ENCODE measurements around the gene TSPAN17.

DNA sequence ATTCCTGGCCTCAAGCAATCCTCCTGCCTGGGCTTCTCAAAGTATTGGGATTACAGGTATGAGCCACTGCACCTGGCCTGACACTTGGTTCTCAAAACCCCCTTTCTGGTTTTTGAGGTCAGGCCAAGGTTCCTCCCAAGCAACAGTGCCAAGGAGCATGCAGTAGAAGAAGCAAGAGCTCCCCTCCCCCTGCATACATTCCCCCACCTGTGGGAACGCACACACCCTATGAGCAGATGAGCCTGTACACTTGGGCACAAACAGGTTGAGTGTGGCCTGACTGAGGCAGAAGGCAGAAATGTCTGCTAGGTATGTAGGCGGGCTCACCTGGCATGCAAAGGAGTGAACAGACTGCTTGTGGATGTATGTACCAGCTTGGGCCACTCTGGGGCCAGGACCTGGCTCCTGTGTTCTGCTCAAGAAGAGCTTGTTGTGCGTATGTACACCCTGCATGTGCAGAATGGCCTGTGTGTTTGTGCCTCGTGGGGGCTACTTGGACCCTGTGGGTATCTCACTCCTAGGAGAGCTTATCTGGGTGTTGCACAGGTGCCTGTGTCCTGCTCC lies 39.1 kb upstream of the TSPAN17 start:
- TF ChIP-seq, protein P1, sequence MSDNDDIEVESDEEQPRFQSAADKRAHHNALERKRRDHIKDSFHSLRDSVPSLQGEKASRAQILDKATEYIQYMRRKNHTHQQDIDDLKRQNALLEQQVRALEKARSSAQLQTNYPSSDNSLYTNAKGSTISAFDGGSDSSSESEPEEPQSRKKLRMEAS (IDR thresholded peaks at IDR 0.05): no peak
- TF ChIP-seq POLR2A (IDR thresholded peaks at IDR 0.05; ENCODE audit: low read length) (no peak), HDAC2 (IDR thresholded peaks at IDR 0.05) (no peak), FOXS1 (CRISPR knock-in tag; IDR thresholded peaks at IDR 0.05) (no peak)
- TF ChIP-seq, protein P2, sequence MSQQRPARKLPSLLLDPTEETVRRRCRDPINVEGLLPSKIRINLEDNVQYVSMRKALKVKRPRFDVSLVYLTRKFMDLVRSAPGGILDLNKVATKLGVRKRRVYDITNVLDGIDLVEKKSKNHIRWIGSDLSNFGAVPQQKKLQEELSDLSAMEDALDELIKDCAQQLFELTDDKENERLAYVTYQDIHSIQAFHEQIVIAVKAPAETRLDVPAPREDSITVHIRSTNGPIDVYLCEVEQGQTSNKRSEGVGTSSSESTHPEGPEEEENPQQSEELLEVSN (IDR thresholded peaks at IDR 0.05; ENCODE audit: borderline replicate concordance, low read depth): no peak
- TF ChIP-seq, protein P3, sequence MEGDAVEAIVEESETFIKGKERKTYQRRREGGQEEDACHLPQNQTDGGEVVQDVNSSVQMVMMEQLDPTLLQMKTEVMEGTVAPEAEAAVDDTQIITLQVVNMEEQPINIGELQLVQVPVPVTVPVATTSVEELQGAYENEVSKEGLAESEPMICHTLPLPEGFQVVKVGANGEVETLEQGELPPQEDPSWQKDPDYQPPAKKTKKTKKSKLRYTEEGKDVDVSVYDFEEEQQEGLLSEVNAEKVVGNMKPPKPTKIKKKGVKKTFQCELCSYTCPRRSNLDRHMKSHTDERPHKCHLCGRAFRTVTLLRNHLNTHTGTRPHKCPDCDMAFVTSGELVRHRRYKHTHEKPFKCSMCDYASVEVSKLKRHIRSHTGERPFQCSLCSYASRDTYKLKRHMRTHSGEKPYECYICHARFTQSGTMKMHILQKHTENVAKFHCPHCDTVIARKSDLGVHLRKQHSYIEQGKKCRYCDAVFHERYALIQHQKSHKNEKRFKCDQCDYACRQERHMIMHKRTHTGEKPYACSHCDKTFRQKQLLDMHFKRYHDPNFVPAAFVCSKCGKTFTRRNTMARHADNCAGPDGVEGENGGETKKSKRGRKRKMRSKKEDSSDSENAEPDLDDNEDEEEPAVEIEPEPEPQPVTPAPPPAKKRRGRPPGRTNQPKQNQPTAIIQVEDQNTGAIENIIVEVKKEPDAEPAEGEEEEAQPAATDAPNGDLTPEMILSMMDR (IDR thresholded peaks at IDR 0.05): no peak
- TF ChIP-seq, protein P4, sequence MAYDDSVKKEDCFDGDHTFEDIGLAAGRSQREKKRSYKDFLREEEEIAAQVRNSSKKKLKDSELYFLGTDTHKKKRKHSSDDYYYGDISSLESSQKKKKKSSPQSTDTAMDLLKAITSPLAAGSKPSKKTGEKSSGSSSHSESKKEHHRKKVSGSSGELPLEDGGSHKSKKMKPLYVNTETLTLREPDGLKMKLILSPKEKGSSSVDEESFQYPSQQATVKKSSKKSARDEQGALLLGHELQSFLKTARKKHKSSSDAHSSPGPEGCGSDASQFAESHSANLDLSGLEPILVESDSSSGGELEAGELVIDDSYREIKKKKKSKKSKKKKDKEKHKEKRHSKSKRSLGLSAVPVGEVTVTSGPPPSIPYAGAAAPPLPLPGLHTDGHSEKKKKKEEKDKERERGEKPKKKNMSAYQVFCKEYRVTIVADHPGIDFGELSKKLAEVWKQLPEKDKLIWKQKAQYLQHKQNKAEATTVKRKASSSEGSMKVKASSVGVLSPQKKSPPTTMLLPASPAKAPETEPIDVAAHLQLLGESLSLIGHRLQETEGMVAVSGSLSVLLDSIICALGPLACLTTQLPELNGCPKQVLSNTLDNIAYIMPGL (CRISPR knock-in tag; IDR thresholded peaks at IDR 0.05; ENCODE audit: borderline replicate concordance): no peak
